ENCODE measurements around the gene HLA-DQA1.
A peak's percentile ranks its signal among the peaks of the same experiment; 100 is the strongest.

The HLA-DQA1 gene

DNA sequence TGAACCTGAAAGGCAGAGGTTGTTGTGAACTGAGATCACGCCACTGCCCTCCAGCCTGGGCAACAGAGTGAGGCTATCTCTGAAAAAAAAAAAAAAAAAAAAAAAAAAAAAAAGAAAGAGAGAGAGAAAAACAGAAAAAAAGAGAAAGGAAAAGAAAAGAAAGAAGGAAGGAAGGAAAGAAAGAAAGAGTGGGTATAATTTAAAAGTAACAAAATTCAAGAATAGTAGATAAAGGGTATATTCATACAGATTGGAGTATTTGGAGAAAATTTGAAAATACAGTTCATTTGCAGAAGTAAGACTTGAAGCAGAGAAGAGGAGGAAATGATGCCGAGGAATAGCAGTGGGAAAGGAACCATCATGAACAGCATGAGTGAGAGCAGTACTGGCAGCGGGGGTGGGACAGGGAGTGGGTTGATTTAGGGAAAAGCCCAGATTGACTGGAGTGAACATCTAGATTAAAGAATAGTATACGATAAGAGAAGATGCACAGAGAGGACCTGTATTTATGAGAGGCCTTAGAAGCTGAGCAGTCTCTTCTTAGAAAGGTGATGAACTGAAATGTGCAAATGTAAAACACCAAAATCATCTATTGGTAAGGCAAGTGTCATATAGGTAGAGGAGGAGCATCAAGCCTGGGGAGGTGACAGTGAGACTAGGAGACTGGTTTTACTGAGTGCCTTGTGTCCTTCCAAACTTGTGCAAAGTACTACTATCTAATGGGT is 29.8 kb upstream of the HLA-DQA1 start:
- TF ChIP-seq, protein P1, sequence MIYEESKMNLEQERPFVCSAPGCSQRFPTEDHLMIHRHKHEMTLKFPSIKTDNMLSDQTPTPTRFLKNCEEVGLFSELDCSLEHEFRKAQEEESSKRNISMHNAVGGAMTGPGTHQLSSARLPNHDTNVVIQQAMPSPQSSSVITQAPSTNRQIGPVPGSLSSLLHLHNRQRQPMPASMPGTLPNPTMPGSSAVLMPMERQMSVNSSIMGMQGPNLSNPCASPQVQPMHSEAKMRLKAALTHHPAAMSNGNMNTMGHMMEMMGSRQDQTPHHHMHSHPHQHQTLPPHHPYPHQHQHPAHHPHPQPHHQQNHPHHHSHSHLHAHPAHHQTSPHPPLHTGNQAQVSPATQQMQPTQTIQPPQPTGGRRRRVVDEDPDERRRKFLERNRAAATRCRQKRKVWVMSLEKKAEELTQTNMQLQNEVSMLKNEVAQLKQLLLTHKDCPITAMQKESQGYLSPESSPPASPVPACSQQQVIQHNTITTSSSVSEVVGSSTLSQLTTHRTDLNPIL (CRISPR knock-in tag; IDR thresholded peaks at IDR 0.05; ENCODE audit: low read depth): no peak
- TF ChIP-seq OSR1 (CRISPR knock-in tag; IDR thresholded peaks at IDR 0.05): no peak
- no peak for ATAC-seq

DNA sequence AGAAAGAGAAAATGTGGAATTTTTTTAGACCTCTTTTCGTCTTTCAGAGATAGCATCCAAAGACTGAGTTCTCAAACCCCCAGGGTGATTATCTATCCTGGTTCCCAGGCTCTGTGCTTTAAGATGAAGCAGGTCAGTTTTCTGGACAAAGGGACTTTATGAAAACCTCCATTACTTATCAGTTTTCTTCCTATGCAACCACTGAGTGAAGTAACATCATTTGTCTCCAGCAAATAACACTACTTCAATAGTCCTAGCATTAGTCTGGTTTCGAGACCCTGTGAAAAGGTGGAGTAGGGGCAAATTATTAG is 29.3 kb upstream of the HLA-DQA1 start:
- TF ChIP-seq, protein P2, sequence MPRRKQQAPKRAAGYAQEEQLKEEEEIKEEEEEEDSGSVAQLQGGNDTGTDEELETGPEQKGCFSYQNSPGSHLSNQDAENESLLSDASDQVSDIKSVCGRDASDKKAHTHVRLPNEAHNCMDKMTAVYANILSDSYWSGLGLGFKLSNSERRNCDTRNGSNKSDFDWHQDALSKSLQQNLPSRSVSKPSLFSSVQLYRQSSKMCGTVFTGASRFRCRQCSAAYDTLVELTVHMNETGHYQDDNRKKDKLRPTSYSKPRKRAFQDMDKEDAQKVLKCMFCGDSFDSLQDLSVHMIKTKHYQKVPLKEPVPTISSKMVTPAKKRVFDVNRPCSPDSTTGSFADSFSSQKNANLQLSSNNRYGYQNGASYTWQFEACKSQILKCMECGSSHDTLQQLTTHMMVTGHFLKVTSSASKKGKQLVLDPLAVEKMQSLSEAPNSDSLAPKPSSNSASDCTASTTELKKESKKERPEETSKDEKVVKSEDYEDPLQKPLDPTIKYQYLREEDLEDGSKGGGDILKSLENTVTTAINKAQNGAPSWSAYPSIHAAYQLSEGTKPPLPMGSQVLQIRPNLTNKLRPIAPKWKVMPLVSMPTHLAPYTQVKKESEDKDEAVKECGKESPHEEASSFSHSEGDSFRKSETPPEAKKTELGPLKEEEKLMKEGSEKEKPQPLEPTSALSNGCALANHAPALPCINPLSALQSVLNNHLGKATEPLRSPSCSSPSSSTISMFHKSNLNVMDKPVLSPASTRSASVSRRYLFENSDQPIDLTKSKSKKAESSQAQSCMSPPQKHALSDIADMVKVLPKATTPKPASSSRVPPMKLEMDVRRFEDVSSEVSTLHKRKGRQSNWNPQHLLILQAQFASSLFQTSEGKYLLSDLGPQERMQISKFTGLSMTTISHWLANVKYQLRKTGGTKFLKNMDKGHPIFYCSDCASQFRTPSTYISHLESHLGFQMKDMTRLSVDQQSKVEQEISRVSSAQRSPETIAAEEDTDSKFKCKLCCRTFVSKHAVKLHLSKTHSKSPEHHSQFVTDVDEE (CRISPR knock-in tag; IDR thresholded peaks at IDR 0.05): no peak
- TF ChIP-seq ZFP3 (CRISPR knock-in tag; IDR thresholded peaks at IDR 0.05) (no peak), ZNF8 (CRISPR knock-in tag; IDR thresholded peaks at IDR 0.05) (no peak), GLIS3 (CRISPR knock-in tag; IDR thresholded peaks at IDR 0.05) (no peak)
- no peak for ATAC-seq

DNA sequence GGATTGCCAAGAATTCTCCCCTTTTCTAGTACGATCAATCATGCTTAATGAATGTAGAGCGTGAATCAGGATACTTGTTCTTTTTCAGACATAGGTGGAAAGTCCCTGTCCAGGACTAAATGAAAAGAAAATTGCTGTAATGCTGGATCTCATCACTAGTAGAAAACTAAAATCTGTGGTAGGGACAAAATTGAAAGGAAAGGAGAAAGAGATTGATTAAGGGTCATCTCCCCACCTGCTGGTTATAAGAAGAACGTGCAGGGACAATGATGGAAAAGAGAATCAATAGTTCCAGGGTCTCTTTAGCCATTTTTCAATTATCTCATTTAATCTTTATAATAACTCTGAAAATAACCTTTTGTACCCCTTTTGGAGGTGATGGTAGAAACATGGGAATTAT is 28.8 kb upstream of the HLA-DQA1 start:
- no peak for ATAC-seq

DNA sequence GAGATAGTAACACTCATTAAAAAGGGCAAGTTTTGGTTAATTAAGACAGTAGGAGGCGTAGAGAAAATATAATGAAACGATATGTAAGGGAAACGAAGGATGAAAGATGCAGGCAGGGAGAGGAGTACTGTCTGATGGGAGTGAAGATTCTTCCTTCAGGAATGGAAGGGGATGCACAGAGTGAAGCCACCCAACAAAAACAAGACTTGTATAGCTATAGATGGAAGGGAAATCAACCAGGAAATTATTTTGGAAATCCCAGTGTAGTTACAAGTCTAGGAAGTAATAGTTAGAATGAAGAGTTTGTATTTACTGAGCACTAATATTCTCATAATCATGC is 27.8 kb upstream of the HLA-DQA1 start:
- TF ChIP-seq PPARA (CRISPR knock-in tag; IDR thresholded peaks at IDR 0.05; ENCODE audit: borderline replicate concordance) (no peak), ZNF70 (CRISPR knock-in tag; IDR thresholded peaks at IDR 0.05) (no peak), ZC3H10 (CRISPR knock-in tag; IDR thresholded peaks at IDR 0.05) (no peak), ZNF8 (CRISPR knock-in tag; IDR thresholded peaks at IDR 0.05) (no peak), SNAI2 (CRISPR knock-in tag; IDR thresholded peaks at IDR 0.05) (no peak), TCF4 (CRISPR knock-in tag; IDR thresholded peaks at IDR 0.05; ENCODE audit: borderline replicate concordance) (no peak), RARB (CRISPR knock-in tag; IDR thresholded peaks at IDR 0.05) (no peak), GLIS3 (CRISPR knock-in tag; IDR thresholded peaks at IDR 0.05) (no peak), BACH2 (CRISPR knock-in tag; IDR thresholded peaks at IDR 0.05; ENCODE audit: borderline replicate concordance) (no peak), CSDC2 (CRISPR knock-in tag; IDR thresholded peaks at IDR 0.05) (no peak), ZFP30 (CRISPR knock-in tag; IDR thresholded peaks at IDR 0.05) (no peak), OSR1 (CRISPR knock-in tag; IDR thresholded peaks at IDR 0.05) (no peak)
- TF ChIP-seq, protein P3, sequence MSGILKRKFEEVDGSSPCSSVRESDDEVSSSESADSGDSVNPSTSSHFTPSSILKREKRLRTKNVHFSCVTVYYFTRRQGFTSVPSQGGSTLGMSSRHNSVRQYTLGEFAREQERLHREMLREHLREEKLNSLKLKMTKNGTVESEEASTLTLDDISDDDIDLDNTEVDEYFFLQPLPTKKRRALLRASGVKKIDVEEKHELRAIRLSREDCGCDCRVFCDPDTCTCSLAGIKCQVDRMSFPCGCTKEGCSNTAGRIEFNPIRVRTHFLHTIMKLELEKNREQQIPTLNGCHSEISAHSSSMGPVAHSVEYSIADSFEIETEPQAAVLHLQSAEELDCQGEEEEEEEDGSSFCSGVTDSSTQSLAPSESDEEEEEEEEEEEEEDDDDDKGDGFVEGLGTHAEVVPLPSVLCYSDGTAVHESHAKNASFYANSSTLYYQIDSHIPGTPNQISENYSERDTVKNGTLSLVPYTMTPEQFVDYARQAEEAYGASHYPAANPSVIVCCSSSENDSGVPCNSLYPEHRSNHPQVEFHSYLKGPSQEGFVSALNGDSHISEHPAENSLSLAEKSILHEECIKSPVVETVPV (CRISPR knock-in tag; IDR thresholded peaks at IDR 0.05): no peak
- TF ChIP-seq, protein P1 (CRISPR knock-in tag; IDR thresholded peaks at IDR 0.05; ENCODE audit: low read depth): no peak
- TF ChIP-seq, protein P4, sequence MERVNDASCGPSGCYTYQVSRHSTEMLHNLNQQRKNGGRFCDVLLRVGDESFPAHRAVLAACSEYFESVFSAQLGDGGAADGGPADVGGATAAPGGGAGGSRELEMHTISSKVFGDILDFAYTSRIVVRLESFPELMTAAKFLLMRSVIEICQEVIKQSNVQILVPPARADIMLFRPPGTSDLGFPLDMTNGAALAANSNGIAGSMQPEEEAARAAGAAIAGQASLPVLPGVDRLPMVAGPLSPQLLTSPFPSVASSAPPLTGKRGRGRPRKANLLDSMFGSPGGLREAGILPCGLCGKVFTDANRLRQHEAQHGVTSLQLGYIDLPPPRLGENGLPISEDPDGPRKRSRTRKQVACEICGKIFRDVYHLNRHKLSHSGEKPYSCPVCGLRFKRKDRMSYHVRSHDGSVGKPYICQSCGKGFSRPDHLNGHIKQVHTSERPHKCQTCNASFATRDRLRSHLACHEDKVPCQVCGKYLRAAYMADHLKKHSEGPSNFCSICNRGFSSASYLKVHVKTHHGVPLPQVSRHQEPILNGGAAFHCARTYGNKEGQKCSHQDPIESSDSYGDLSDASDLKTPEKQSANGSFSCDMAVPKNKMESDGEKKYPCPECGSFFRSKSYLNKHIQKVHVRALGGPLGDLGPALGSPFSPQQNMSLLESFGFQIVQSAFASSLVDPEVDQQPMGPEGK (CRISPR knock-in tag; IDR thresholded peaks at IDR 0.05; ENCODE audit: borderline replicate concordance): no peak
- ATAC-seq: peak; percentile 13; the same call in 1 of the 3 replicates

More for the DNA sequence above, 28.8 kb upstream of the HLA-DQA1 start:
- TF ChIP-seq, protein P2 (CRISPR knock-in tag; IDR thresholded peaks at IDR 0.05): no peak
- TF ChIP-seq, protein P4 (CRISPR knock-in tag; IDR thresholded peaks at IDR 0.05; ENCODE audit: borderline replicate concordance): no peak
- TF ChIP-seq ZNF8 (CRISPR knock-in tag; IDR thresholded peaks at IDR 0.05) (no peak), SNAI2 (CRISPR knock-in tag; IDR thresholded peaks at IDR 0.05) (no peak), GLIS3 (CRISPR knock-in tag; IDR thresholded peaks at IDR 0.05) (no peak)

All from SK-N-SH treated with all-trans-retinoic acid at 6 μM for 48 hours (cell line).